ENCODE results near the gene DNAH6. TPM values are rescaled to one million over a fixed set of nuclear protein-coding genes. Genes with fewer than 3 reads are reported as not detected.

DNAH6 gene
- polyA plus RNA-seq, 3 donors = 0.04 TPM; not detected in 2

DNA sequence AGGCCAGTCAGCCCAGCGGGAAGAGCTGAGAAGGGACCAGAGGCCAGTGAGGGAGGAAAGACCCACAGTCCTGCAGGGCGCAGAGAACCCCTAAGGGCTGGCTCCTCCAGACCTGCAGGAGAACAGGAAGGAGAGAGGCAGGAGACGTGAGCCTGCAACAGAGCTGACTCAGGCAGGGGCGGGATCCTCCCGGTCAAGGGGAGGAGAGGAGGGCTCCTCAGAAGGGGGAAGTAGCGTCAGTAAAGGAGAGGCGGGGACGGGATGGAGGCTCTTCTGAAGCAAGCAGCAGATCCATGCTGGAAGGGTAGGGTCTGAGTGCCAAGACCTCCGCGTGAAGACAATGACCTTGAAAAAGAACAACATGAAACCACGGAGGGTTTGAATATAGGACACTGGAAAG is 313.8 kb downstream of the DNAH6 start:
- intact Hi-C loops (cut with micrococcal nuclease) = no loop called here
- Histone ChIP-seq H3K4me1 (ENCODE audit: control insufficient read depth in 1 of 2, insufficient read depth in 2 of 2, low read length in 2 of 2) (peaks cover 62 to 63% of the 10 kb centered on the region in 2 donors), H3K4me3 (replicated peaks in 1 of 3; ENCODE audit: low read depth in 2 of 3, low read length in 3 of 3) (peak overlapping the region in 2 of 3 experiments; percentile 20 to 67), H4K20me1 (ENCODE audit: insufficient read depth, low read length) (no peaks in the 10 kb centered on the region), H3K4me2 (replicated peaks; ENCODE audit: extremely low read depth, low read length, poor library complexity, severe bottlenecking) (peak overlapping the region; percentile 64), H3K27ac (ENCODE audit: low read depth in 1 of 2, low read length in 2 of 2) (peak overlapping the region; percentile 34 to 92), H2AFZ (ENCODE audit: insufficient read depth, low read depth, low read length, poor library complexity, severe bottlenecking) (peak overlapping the region; percentile 44), H3K9me3 (replicated peaks in 1 of 2; ENCODE audit: control insufficient read depth in 1 of 2, insufficient read depth in 1 of 2, low read length in 2 of 2) (no peaks in the 10 kb centered on the region), H3K79me2 (ENCODE audit: insufficient read depth, low read length) (no peaks in the 10 kb centered on the region), H3K9ac (ENCODE audit: insufficient read depth, low read length, poor library complexity, severe bottlenecking) (no peak overlapping the region), H3K36me3 (replicated peaks in 1 of 2; ENCODE audit: control insufficient read depth in 1 of 2, insufficient read depth in 2 of 2, low read length in 2 of 2) (no peaks in the 10 kb centered on the region), H3K27me3 (ENCODE audit: control insufficient read depth in 2 of 2, insufficient read depth in 2 of 2, low read length in 2 of 2) (no peaks in the 10 kb centered on the region)
- peak; percentile 80 to 87 (median 84) for DNase-seq
- Mint-ChIP-seq H3K36me3 (peaks cover 0 to 3% of the 10 kb centered on the region in 2 donors), H3K9me3 (peaks cover 0 to 2% (median 0%) of the 10 kb centered on the region in 7 donors), H3K27ac (no peak overlapping the region), H3K4me1 (peaks cover 12% of the 10 kb centered on the region), H3K27me3 (ENCODE audit: low read depth in 3 of 3) (no peaks in the 10 kb centered on the region), H3K4me3 (no peak overlapping the region)
- TF ChIP-seq, protein P1, sequence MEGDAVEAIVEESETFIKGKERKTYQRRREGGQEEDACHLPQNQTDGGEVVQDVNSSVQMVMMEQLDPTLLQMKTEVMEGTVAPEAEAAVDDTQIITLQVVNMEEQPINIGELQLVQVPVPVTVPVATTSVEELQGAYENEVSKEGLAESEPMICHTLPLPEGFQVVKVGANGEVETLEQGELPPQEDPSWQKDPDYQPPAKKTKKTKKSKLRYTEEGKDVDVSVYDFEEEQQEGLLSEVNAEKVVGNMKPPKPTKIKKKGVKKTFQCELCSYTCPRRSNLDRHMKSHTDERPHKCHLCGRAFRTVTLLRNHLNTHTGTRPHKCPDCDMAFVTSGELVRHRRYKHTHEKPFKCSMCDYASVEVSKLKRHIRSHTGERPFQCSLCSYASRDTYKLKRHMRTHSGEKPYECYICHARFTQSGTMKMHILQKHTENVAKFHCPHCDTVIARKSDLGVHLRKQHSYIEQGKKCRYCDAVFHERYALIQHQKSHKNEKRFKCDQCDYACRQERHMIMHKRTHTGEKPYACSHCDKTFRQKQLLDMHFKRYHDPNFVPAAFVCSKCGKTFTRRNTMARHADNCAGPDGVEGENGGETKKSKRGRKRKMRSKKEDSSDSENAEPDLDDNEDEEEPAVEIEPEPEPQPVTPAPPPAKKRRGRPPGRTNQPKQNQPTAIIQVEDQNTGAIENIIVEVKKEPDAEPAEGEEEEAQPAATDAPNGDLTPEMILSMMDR (IDR thresholded peaks at IDR 0.05) = no peak
- WGBS (ENCODE audit: insufficient coverage) = 32% methylated on average over 10 of the region's 11 CpGs

DNA sequence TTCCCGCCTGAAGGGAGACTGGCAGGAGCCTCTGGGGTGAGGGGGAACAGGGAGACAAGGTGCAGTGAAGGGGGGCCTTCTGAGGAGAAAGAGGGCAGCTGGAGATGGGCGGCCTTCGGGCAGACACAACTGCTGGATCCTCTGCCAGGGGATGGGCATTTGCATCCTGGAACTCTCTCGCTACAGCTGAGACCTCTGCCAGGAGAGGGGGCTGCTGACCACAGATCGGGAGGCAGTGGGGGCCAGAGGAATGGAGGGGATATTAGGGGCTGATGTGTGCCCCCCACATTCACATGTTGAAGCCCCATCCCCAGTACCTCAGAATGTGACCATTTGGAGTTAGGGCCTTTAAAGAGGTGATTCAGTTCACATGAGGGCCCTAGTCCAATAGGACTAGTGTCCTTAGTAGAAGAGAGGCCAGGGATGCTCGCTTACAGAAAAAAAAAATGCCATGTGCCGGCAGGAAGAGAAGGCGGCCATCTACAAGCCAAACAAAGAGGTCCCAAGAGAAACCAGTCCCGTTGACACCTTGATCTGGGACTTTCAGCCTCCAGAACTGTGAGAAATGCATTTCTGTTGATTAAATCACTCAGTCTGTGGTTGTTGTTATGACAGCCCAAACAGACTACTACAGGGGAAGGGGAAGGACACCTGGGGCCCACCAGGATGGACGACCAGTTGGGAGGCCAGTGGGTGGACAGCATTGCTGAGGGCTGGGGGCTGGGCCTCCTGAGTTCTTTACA is 314.6 kb downstream of the DNAH6 start:
- no peaks in the 10 kb centered on the region for H4K20me1 ChIP-seq (ENCODE audit: insufficient read depth, low read length)
- H3K9me3 Mint-ChIP-seq = peaks cover 3 to 8% (median 5%) of the 10 kb centered on the region in 7 donors
- TF ChIP-seq, protein P1 (IDR thresholded peaks at IDR 0.05) = no peak
- WGBS (ENCODE audit: insufficient coverage) = 94% methylated on average over 8 of the region's 10 CpGs
- no peak overlapping the region for H3K9ac ChIP-seq (ENCODE audit: insufficient read depth, low read length, poor library complexity, severe bottlenecking)
- no peaks in the 10 kb centered on the region for H3K36me3 ChIP-seq (replicated peaks in 1 of 2; ENCODE audit: control insufficient read depth in 1 of 2, insufficient read depth in 2 of 2, low read length in 2 of 2)
- DNase-seq = no peak
- H3K27me3 ChIP-seq (ENCODE audit: control insufficient read depth in 2 of 2, insufficient read depth in 2 of 2, low read length in 2 of 2) = no peaks in the 10 kb centered on the region
- peak overlapping the region in 1 of 3 experiments; percentile 67 for H3K4me3 ChIP-seq (replicated peaks in 1 of 3; ENCODE audit: low read depth in 2 of 3, low read length in 3 of 3)
- H3K4me1 ChIP-seq (ENCODE audit: control insufficient read depth in 1 of 2, insufficient read depth in 2 of 2, low read length in 2 of 2) = peaks cover 62 to 63% of the 10 kb centered on the region in 2 donors
- H3K27me3 Mint-ChIP-seq (ENCODE audit: low read depth in 3 of 3) = no peaks in the 10 kb centered on the region
- peak overlapping the region in 1 of 7 donors; percentile 81 for H3K27ac Mint-ChIP-seq
- intact Hi-C loops (cut with micrococcal nuclease) = no loop called here
- H3K4me2 ChIP-seq (replicated peaks; ENCODE audit: extremely low read depth, low read length, poor library complexity, severe bottlenecking) = peak overlapping the region; percentile 64
- no peak overlapping the region for H3K4me3 Mint-ChIP-seq
- H2AFZ ChIP-seq (ENCODE audit: insufficient read depth, low read depth, low read length, poor library complexity, severe bottlenecking) = peak overlapping the region; percentile 44
- peaks cover 12% of the 10 kb centered on the region for H3K4me1 Mint-ChIP-seq
- H3K79me2 ChIP-seq (ENCODE audit: insufficient read depth, low read length) = no peaks in the 10 kb centered on the region
- peak overlapping the region; percentile 70 to 92 for H3K27ac ChIP-seq (ENCODE audit: low read depth in 1 of 2, low read length in 2 of 2)
- peaks cover 2 to 6% of the 10 kb centered on the region in 2 donors for H3K36me3 Mint-ChIP-seq
- peaks cover 4 to 5% of the 10 kb centered on the region in 2 donors for H3K9me3 ChIP-seq (replicated peaks in 1 of 2; ENCODE audit: control insufficient read depth in 1 of 2, insufficient read depth in 1 of 2, low read length in 2 of 2)
